Muscle layer of duodenum (tissue), 2 donors: ENCODE data around the gene SND1.

Experiments
- H3K27ac ChIP-seq: one replicate; pipeline ENCODE4 v1.7.0; 2013; ENCODE audit warnings: mild to moderate bottlenecking, low read length
- H3K27me3 ChIP-seq: one replicate; pipeline ENCODE4 v1.7.0; 2013; ENCODE audit warnings: low read depth, mild to moderate bottlenecking, control low read depth, low read length
- H3K36me3 ChIP-seq, 2 donors: one replicate each; pipeline ENCODE4 v1.7.0; 2013; ENCODE audit warnings: low read length in 2 of 2, control low read depth in 1 of 2, mild to moderate bottlenecking in 1 of 2; ENCODE audit not compliant: insufficient read depth in 2 of 2, control insufficient read depth in 1 of 2
- H3K4me1 ChIP-seq, 2 donors: one replicate each; pipeline ENCODE4 v1.7.0; 2013; ENCODE audit warnings: low read length in 2 of 2, mild to moderate bottlenecking in 2 of 2, control low read depth in 1 of 2, moderate library complexity in 1 of 2; ENCODE audit not compliant: insufficient read depth in 2 of 2, control insufficient read depth in 1 of 2
- H3K4me3 ChIP-seq, 2 donors: one replicate each; pipeline ENCODE4 v1.7.0; 2013; ENCODE audit warnings: low read length in 2 of 2, low read depth in 1 of 2, mild to moderate bottlenecking in 1 of 2
- H3K9me3 ChIP-seq, 2 donors: one replicate each; pipeline ENCODE4 v1.7.0; 2013; ENCODE audit warnings: low read length in 2 of 2, control low read depth in 1 of 2, mild to moderate bottlenecking in 1 of 2; ENCODE audit not compliant: control insufficient read depth in 1 of 2
- donor health status: healthy.

SND1 gene

GRCh38 chr7:127844165-127844564 is 192.2 kb downstream of the SND1 start:
- no peak overlapping the region for H3K27ac ChIP-seq
- peaks cover 0 to 21% of the 10 kb centered on the region in 2 donors for H3K4me1 ChIP-seq

DNA sequence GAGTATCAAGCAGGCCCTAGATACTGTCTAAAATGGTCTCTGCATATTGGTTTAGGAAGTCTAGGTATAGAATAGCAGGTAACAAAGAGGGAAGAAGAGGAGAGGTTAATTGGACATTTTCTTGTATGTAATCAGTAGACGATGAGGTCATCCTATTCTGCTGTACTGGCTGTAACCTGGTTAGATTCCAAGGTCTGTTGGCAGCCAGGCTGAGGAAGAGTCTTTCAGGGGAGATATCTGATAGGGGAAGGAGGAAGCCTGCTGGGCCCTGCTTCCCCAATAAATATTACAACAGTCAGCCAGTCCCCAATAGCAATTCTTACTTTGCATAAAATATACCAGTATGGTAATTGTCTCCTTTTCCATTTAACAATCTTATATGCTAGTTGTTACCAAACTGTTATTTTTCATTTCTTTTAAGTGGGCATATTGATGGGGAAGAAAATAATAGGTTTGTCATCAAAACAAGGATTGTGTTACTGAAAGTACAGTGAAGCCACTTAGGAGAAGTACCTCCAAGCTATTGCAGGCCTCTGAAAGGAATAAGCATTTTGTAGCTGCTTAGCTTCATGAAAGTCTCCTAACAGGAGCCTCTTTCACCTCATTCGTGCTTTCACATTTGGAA is 192.8 kb downstream of the SND1 start:
- Histone ChIP-seq H3K27ac (no peak overlapping the region), H3K36me3 (no peaks in the 10 kb centered on the region), H3K4me3 (no peak overlapping the region), H3K4me1 (peaks cover 0 to 21% of the 10 kb centered on the region in 2 donors), H3K9me3 (no peaks in the 10 kb centered on the region), H3K27me3 (no peaks in the 10 kb centered on the region)

More at GRCh38 chr7:127844165-127844564, 192.2 kb downstream of the SND1 start:
- Histone ChIP-seq H3K9me3 (no peaks in the 10 kb centered on the region), H3K27me3 (no peaks in the 10 kb centered on the region), H3K4me3 (no peak overlapping the region), H3K36me3 (no peaks in the 10 kb centered on the region)

DNA sequence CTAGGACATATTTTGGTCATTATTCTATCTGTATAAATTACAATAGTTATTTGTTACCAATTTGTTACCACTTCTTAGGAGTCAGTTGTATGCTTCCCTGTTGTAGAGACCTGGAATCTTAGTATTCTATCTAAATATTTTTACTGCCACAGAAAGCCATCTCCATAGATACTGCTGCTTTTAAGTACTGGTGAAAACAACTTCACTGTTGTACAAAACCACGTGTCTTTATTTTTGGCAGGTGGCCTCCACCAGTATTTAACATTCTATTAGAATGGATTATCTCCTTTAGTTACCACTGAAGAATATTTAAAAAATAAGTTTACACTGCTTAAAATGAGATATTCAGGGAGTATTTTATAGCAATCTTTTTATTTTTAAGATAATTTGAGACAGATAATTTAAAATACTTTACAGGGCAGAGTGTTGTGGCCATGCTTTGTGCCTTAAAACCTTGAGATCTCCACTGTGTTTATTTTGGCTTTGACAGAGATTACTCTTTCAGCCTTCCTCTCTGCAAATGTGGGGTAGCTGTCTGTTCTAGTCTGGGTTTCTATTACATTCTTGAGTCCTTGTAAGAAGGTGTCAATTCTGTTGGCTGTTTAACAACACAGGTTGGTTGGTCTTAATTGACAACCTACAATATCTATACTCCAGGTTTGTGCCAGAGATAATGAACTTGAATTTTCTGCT is 193.7 kb downstream of the SND1 start:
- H3K4me1 ChIP-seq = peaks cover 0 to 21% of the 10 kb centered on the region in 2 donors
- no peak overlapping the region for H3K4me3 ChIP-seq
- no peaks in the 10 kb centered on the region for H3K27me3 ChIP-seq
- no peak overlapping the region for H3K27ac ChIP-seq
- no peaks in the 10 kb centered on the region for H3K36me3 ChIP-seq
- no peaks in the 10 kb centered on the region for H3K9me3 ChIP-seq

DNA sequence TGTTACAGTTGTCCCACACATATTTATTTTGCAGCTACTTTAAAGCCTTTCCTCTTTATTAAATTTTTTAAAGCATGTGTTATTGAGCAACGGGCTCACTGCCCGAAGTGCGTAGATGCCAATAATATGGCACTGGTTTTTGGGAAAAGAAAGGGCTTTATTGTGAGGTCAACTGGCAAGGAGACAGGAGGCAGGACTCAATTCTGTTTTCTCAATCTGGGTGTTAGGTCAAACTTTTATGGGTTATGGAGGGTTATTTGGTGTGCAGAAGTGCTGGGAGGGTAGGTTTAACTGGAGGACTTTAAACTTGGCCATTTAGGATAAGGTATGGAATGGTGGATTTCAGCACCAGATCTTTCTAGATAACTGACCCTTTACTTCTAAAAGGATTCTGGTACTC is 195.6 kb downstream of the SND1 start:
- H3K36me3 ChIP-seq = no peaks in the 10 kb centered on the region
- H3K9me3 ChIP-seq = no peaks in the 10 kb centered on the region
- H3K27me3 ChIP-seq = no peaks in the 10 kb centered on the region
- no peak overlapping the region for H3K27ac ChIP-seq
- H3K4me1 ChIP-seq = peaks cover 0 to 21% of the 10 kb centered on the region in 2 donors
- H3K4me3 ChIP-seq = no peak overlapping the region

DNA sequence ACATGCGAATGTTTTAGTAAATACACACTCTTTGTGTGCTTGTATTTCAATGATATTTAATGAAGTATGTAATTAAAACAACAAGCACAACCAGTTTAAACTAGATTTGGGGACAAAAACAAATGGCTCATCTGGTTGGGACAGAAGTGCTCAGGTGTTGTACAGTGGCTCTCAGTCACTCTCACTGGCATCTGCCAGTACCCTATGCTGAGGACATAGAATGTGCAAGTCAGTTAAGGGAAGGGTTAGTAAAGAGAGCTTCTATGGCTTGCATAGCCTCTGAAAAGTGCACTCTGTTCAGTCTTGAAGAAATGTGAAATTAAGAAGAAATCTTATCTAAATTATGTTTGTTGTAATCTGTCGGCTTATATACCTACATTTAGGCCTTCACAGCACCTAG is 196.2 kb downstream of the SND1 start:
- no peak overlapping the region for H3K27ac ChIP-seq
- no peaks in the 10 kb centered on the region for H3K9me3 ChIP-seq
- H3K4me3 ChIP-seq = no peak overlapping the region
- peaks cover 0 to 21% of the 10 kb centered on the region in 2 donors for H3K4me1 ChIP-seq
- H3K36me3 ChIP-seq = no peaks in the 10 kb centered on the region
- H3K27me3 ChIP-seq = no peaks in the 10 kb centered on the region

- Histone ChIP-seq H3K4me3 (no peak overlapping the region), H3K9me3 (no peaks in the 10 kb centered on the region), H3K4me1 (peaks cover 0 to 9% of the 10 kb centered on the region in 2 donors), H3K27ac (no peak overlapping the region), H3K36me3 (no peaks in the 10 kb centered on the region), H3K27me3 (no peaks in the 10 kb centered on the region)
Observed at GRCh38 chr7:127850195-127850594, 198.2 kb downstream of the SND1 start.

DNA sequence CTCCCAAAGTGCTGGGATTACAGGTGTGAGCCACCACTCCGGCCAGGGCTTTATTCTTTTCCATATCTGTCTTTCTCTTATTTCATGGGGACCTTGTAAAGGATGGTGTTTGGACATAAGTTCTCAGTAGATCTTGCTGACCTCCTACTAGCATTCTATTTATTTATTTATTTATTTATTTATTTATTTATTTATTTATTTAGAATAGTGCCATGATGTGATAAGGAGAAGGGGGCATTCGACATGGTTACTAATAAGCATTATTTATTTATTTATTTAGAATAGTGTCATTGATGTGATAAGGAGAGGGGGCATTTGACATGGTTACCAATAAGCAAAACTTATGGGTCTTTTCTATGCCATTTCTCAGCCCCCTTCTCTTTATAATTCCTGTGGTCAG is 202.4 kb downstream of the SND1 start:
- peaks cover 0 to 5% of the 10 kb centered on the region in 2 donors for H3K4me1 ChIP-seq
- H3K27ac ChIP-seq = no peak overlapping the region
- no peaks in the 10 kb centered on the region for H3K27me3 ChIP-seq
- H3K9me3 ChIP-seq = no peaks in the 10 kb centered on the region
- no peak overlapping the region for H3K4me3 ChIP-seq
- no peaks in the 10 kb centered on the region for H3K36me3 ChIP-seq

GRCh38 chr7:127857464-127857841 is 205.5 kb downstream of the SND1 start:
- H3K4me3 ChIP-seq = no peak overlapping the region
- no peaks in the 10 kb centered on the region for H3K9me3 ChIP-seq
- H3K27me3 ChIP-seq = no peaks in the 10 kb centered on the region
- H3K27ac ChIP-seq = no peak overlapping the region
- no peaks in the 10 kb centered on the region for H3K36me3 ChIP-seq
- H3K4me1 ChIP-seq = peaks cover 0 to 5% of the 10 kb centered on the region in 2 donors

- no peaks in the 10 kb centered on the region for H3K27me3 ChIP-seq
- H3K9me3 ChIP-seq = no peaks in the 10 kb centered on the region
- no peak overlapping the region for H3K4me3 ChIP-seq
- peaks cover 0 to 5% of the 10 kb centered on the region in 2 donors for H3K4me1 ChIP-seq
- no peak overlapping the region for H3K27ac ChIP-seq
- H3K36me3 ChIP-seq = no peaks in the 10 kb centered on the region
Observed at GRCh38 chr7:127858091-127858914, 206.3 kb downstream of the SND1 start.

DNA sequence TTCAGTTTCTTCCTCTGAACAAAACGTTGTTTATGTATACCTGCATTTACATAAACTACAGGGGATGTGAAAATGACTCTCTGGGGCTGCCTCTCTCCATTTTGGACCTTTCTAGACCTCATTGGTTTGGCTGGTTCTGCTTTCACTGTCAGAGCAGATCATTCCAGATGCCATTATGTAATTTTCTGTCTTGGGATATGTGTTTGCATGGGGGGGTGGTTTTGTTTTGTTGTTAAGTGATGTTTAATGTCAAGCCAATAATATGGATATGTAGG is 206.9 kb downstream of the SND1 start:
- H3K9me3 ChIP-seq = no peaks in the 10 kb centered on the region
- H3K36me3 ChIP-seq = no peaks in the 10 kb centered on the region
- H3K27ac ChIP-seq = no peak overlapping the region
- no peak overlapping the region for H3K4me3 ChIP-seq
- H3K27me3 ChIP-seq = no peaks in the 10 kb centered on the region
- peaks cover 0 to 5% of the 10 kb centered on the region in 2 donors for H3K4me1 ChIP-seq

DNA sequence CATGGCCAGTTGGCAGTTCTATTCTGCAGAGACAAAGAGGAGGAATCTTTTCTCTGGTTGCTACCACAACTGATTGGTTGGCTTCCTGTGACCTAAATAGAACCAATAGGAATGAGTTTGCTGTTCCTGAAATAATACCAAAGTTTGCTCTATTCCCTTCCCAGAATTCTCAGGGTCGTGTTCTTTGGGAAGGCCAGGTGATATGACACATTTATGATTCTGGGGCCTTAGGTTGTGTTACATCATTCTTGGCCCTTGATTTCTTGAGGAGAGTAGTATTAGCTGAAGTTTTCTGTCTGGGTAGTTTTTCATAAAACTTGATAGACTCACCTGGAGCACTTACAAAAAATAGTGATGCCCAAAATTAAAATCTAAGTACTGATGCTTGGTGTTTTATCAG is 207.3 kb downstream of the SND1 start:
- no peaks in the 10 kb centered on the region for H3K36me3 ChIP-seq
- H3K27ac ChIP-seq = no peak overlapping the region

More for the DNA sequence above, 207.3 kb downstream of the SND1 start:
- peaks cover 0 to 5% of the 10 kb centered on the region in 2 donors for H3K4me1 ChIP-seq
- H3K9me3 ChIP-seq = no peaks in the 10 kb centered on the region
- H3K4me3 ChIP-seq = no peak overlapping the region
- H3K27me3 ChIP-seq = no peaks in the 10 kb centered on the region
